K562 (cell line): ENCODE data around the gene HOXC5. TPM values are rescaled to one million over a fixed set of nuclear protein-coding genes. Genes with fewer than 3 reads are reported as not detected.

ENCODE experiments used
- EGR1 ChIP-seq: fragments of 450-650 bp; conservative IDR thresholded peaks from 2 replicates; pipeline ENCODE4 v1.6.1; 2017; ENCODE audit warnings: mild to moderate bottlenecking
- NCOA2 ChIP-seq, 2 experiments: fragments of 450-650 bp; IDR thresholded peaks; 2 replicates each; pipeline ENCODE4 v1.6.1; 2018; ENCODE audit warnings: mild to moderate bottlenecking in 2 of 2, moderate library complexity in 1 of 2; ENCODE audit not compliant: partially characterized antibody in 2 of 2
- PHB2 ChIP-seq: fragments of 450-650 bp; IDR thresholded peaks from 2 replicates; pipeline ENCODE4 v1.6.1; 2017; ENCODE audit warnings: low read depth
- RNF2 ChIP-seq: sonication (generic); IDR thresholded peaks from 2 replicates; pipeline ENCODE4 v1.6.1; 2016
- SNAPC5 ChIP-seq: fragments of 250-450 bp; sonication (Bioruptor Pico); IDR thresholded peaks from 2 replicates; pipeline ENCODE4 v1.8.0; 2021; ENCODE audit warnings: moderate library complexity, mild to moderate bottlenecking, inconsistent platforms
- THAP12 ChIP-seq: fragments of 250-450 bp; sonication (Bioruptor Pico); IDR thresholded peaks from 2 replicates; pipeline ENCODE4 v1.9.0; 2021; ENCODE audit warnings: mild to moderate bottlenecking, inconsistent platforms
- ZC3H4 ChIP-seq: sonication (generic); formaldehyde crosslinking; IDR thresholded peaks from 2 replicates; pipeline ENCODE4 v1.9.0; 2021; ENCODE audit warnings: missing genetic modification reagents, borderline replicate concordance
- polyA plus RNA-seq, 8 experiments: library from polyadenylated mRNA; depleted of rRNA in 4 of 8; stranded (reverse) in 5 of 8; unstranded in 3 of 8; fragments of >200 nt; fragmentation: Nextera tagmentation in 2 of 8; fragmentation: Illumina TruSeq in 1 of 8; extraction: Ambion mirVana in 2 of 8; extraction: Trizol in 1 of 8; gene quantifications; 2 replicates each; pipeline versions ENCODE4 v1.2.1 to v1.2.3, GENCODE V29; 2011 to 2014; ENCODE audit warnings: inconsistent platforms in 1 of 8, missing spikeins in 1 of 8
- total RNA-seq, 7 experiments: library from RNA; depleted of rRNA in 6 of 7; stranded (reverse); fragments of >200 nt in 6 of 7; fragmentation: Illumina TruSeq in 2 of 7; extraction: Trizol in 2 of 7; gene quantifications; 2 replicates each; pipeline versions ENCODE4 v1.2.1 to v1.2.3, GENCODE V29; 2011 to 2021; ENCODE audit warnings: low replicate concordance in 1 of 7
- TF ChIP-seq, protein P1 (sequence below): fragments of 200-800 bp; sonication (Bioruptor generic); IDR thresholded peaks from 2 replicates; pipeline ENCODE4 v1.6.1; 2016; ENCODE audit warnings: missing genetic modification characterization, missing compliant biosample characterization
- TF ChIP-seq, protein P2 (sequence below), 3 experiments: fragments of 200-800 bp in 1 of 3; sonication (Bioruptor generic) in 1 of 3; sonication (generic) in 1 of 3; formaldehyde crosslinking in 1 of 3; IDR thresholded peaks; 2 replicates each; pipeline versions ENCODE4 v1.6.1 to v1.8.0; 2016 to 2022; ENCODE audit warnings: mild to moderate bottlenecking in 2 of 3, missing compliant biosample characterization in 2 of 3, missing genetic modification characterization in 2 of 3, missing genetic modification reagents in 1 of 3

The HOXC5 gene
- total and polyA plus RNA-seq, 9 of the 15 experiments (the other 6 are each of a cell fraction or from before 2014, with no cell fraction given), result 0.10 to 0.44 (median 0.18) TPM; not detected in 4

GRCh38 chr12:54045868-54046521, 13.1 kb downstream of the HOXC5 start (continued):
- TF ChIP-seq, protein P1, sequence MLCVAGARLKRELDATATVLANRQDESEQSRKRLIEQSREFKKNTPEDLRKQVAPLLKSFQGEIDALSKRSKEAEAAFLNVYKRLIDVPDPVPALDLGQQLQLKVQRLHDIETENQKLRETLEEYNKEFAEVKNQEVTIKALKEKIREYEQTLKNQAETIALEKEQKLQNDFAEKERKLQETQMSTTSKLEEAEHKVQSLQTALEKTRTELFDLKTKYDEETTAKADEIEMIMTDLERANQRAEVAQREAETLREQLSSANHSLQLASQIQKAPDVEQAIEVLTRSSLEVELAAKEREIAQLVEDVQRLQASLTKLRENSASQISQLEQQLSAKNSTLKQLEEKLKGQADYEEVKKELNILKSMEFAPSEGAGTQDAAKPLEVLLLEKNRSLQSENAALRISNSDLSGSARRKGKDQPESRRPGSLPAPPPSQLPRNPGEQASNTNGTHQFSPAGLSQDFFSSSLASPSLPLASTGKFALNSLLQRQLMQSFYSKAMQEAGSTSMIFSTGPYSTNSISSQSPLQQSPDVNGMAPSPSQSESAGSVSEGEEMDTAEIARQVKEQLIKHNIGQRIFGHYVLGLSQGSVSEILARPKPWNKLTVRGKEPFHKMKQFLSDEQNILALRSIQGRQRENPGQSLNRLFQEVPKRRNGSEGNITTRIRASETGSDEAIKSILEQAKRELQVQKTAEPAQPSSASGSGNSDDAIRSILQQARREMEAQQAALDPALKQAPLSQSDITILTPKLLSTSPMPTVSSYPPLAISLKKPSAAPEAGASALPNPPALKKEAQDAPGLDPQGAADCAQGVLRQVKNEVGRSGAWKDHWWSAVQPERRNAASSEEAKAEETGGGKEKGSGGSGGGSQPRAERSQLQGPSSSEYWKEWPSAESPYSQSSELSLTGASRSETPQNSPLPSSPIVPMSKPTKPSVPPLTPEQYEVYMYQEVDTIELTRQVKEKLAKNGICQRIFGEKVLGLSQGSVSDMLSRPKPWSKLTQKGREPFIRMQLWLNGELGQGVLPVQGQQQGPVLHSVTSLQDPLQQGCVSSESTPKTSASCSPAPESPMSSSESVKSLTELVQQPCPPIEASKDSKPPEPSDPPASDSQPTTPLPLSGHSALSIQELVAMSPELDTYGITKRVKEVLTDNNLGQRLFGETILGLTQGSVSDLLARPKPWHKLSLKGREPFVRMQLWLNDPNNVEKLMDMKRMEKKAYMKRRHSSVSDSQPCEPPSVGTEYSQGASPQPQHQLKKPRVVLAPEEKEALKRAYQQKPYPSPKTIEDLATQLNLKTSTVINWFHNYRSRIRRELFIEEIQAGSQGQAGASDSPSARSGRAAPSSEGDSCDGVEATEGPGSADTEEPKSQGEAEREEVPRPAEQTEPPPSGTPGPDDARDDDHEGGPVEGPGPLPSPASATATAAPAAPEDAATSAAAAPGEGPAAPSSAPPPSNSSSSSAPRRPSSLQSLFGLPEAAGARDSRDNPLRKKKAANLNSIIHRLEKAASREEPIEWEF (CRISPR knock-in tag), result no peak
- no peak for TF ChIP-seq THAP12 (CRISPR knock-in tag)
- TF ChIP-seq RNF2, result no peak
- TF ChIP-seq, protein P2, sequence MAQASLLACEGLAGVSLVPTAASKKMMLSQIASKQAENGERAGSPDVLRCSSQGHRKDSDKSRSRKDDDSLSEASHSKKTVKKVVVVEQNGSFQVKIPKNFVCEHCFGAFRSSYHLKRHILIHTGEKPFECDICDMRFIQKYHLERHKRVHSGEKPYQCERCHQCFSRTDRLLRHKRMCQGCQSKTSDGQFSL (CRISPR knock-in tag; IDR thresholded peaks at IDR 0.05), result no peak
- TF ChIP-seq, protein P2 (tag; IDR thresholded peaks at IDR 0.05), result no peak
- TF ChIP-seq PHB2, result no peak
- TF ChIP-seq EGR1, result no peak
- no peak for TF ChIP-seq ZC3H4 (CRISPR knock-in tag)
- no peak for TF ChIP-seq NCOA2 (IDR thresholded peaks at IDR 0.05; ENCODE audit: partially characterized antibody in 2 of 2)
- TF ChIP-seq SNAPC5, result no peak
